Panc1 (cell line): ENCODE results near the gene CEBPA.

Source experiments
- POLR2AphosphoS5 ChIP-seq: IDR thresholded peaks from 2 replicates; pipeline ENCODE4 v1.6.1; 2012; ENCODE audit warnings: mild to moderate bottlenecking, low read depth, low read length, moderate library complexity
- SIN3A ChIP-seq: IDR thresholded peaks from 2 replicates; pipeline ENCODE4 v1.6.1; 2012; ENCODE audit warnings: low read depth, mild to moderate bottlenecking, low read length, moderate library complexity, borderline replicate concordance; ENCODE audit not compliant: insufficient read depth
- TF ChIP-seq, protein P1 (sequence below): fragments of 450-650 bp; IDR thresholded peaks from 2 replicates; pipeline ENCODE4 v1.5.1; 2017; ENCODE audit warnings: mild to moderate bottlenecking

DNA sequence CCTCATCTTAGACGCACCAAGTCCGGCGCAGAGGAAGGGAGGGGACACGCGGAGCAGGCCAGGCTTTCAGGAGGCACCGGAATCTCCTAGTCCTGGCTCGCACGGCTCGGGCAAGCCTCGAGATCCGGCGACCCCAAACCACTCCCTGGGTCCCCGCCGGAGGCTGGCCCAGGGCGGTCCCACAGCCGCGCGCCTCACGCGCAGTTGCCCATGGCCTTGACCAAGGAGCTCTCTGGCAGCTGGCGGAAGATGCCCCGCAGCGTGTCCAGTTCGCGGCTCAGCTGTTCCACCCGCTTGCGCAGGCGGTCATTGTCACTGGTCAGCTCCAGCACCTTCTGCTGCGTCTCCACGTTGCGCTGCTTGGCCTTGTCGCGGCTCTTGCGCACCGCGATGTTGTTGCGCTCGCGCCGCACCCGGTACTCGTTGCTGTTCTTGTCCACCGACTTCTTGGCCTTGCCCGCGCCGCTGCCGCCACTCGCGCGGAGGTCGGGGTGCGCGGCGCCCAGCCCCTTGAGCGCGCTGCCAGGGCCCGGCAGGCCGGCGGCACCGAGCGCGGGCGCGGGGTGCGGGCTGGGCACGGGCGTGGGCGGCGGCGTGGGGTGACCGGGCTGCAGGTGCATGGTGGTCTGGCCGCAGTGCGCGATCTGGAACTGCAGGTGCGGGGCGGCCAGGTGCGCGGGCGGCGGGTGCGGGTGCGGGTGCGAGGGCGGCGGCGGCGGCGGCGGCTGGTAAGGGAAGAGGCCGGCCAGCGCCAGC lies 1.0 kb downstream of the CEBPA start:
- TF ChIP-seq, protein P1, sequence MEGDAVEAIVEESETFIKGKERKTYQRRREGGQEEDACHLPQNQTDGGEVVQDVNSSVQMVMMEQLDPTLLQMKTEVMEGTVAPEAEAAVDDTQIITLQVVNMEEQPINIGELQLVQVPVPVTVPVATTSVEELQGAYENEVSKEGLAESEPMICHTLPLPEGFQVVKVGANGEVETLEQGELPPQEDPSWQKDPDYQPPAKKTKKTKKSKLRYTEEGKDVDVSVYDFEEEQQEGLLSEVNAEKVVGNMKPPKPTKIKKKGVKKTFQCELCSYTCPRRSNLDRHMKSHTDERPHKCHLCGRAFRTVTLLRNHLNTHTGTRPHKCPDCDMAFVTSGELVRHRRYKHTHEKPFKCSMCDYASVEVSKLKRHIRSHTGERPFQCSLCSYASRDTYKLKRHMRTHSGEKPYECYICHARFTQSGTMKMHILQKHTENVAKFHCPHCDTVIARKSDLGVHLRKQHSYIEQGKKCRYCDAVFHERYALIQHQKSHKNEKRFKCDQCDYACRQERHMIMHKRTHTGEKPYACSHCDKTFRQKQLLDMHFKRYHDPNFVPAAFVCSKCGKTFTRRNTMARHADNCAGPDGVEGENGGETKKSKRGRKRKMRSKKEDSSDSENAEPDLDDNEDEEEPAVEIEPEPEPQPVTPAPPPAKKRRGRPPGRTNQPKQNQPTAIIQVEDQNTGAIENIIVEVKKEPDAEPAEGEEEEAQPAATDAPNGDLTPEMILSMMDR: no peak
- TF ChIP-seq SIN3A (no peak), POLR2AphosphoS5 (no peak)
